Measurements from ENCODE around the gene C17orf50. TPM values are rescaled to one million over a fixed set of nuclear protein-coding genes. Genes with fewer than 3 reads are reported as not detected.

The C17orf50 gene
- total RNA-seq, 4 donors from 2014 or later, result not detected

DNA sequence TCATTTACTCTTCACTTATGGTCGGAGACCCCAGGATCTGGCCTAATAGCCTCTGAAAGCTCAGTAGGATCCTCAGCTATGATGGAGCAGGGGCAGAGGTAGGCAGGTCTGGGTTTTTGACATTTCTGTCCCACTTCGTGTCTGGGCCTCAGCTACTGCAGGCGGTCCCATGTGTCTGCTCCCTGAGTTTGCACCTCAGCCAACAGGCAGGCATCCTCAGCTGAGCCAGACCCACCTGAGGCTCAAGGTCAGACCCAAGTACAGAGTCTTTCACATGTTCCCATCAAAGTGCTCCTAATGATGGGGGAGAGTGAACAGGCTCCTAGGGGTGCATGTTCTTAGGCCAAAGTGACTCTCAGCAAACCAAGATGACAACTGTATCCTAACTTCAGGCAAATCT lies 32.1 kb upstream of the C17orf50 start:
- DNase-seq (ENCODE audit: low spot score) (no peak), ATAC-seq (ENCODE audit: low FRiP score) (no peak)
- TF ChIP-seq CTCF (IDR thresholded peaks at IDR 0.05), result no peak

DNA sequence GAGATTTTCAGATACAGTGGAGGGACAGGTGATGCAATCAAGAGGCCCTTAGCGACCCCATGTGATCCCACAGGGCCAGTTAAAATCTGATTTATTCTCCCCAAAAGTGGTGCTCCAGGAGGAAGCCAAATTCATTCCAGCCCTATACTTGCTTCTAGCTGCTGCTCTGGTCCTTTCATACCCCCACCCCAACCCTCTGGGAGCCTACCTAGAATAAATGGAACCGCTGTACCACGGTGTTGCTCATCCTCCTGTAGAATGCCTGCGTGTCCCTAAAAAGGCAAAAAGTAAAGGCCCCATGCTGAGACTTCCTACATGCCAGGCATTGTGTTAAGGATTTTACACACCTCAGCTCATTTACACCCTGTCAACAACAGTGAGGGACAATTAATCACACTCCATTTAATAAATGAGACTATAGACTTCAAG lies 31.3 kb upstream of the C17orf50 start:
- no peak for DNase-seq (ENCODE audit: low spot score)
- ATAC-seq (ENCODE audit: low FRiP score), result no peak
- no peak for TF ChIP-seq CTCF (IDR thresholded peaks at IDR 0.05)

- TF ChIP-seq CTCF (IDR thresholded peaks at IDR 0.05), result no peak
- no peak for ATAC-seq (ENCODE audit: low FRiP score)
- no peak for DNase-seq (ENCODE audit: low spot score)
Observed at GRCh38 chr17:35730400-35731005, 30.2 kb upstream of the C17orf50 start.

DNA sequence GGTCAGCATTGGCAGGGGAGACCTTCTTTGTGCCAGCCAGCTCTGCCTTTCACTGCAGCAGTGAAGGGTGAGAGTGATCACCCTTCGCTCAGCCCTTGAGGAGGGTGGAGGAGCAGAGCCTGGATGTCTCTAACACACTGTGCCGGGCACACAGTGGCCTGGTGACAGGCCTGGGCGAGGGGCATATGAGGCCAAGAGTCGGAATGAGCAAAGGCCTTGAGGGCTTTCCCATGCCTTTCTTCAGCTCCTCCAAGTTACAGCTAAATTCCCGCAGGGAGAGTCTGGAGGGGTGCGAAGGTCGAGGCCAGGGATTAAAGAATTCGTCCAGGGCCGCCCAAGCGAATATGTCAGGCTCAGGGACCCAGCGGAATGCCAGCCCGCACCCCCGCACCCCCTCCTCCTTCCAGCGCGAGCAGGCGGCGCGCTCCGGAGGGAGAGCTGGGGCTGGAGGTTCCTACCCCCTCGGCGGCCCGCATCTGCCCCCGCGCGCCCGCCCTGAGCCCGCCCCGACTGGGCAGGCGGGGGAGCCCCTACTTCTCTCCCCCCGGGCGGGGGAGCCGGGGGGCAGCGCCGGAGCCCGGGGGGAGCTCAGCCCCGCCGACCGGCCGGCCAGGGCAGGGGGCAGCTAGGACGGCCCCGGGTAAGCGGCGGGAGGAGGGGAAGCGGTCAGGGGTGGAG lies 29.3 kb upstream of the C17orf50 start, which contains the start of gene RASL10B:
Gene RASL10B, plus strand, starts transcription at position 401 of the 678 bp plus-strand sequence. CDS start 3,546 bp downstream, outside the sequence.
- DNase-seq (ENCODE audit: low spot score) (no peak), ATAC-seq (ENCODE audit: low FRiP score) (peak; percentile 50)
- TF ChIP-seq CTCF (IDR thresholded peaks at IDR 0.05), result no peak

GRCh38 chr17:35731917-35732805 lies 28.5 kb upstream of the C17orf50 start:
- ATAC-seq (ENCODE audit: low FRiP score), result peak; percentile 37
- no peak for DNase-seq (ENCODE audit: low spot score)
- no peak for TF ChIP-seq CTCF (IDR thresholded peaks at IDR 0.05)

DNA sequence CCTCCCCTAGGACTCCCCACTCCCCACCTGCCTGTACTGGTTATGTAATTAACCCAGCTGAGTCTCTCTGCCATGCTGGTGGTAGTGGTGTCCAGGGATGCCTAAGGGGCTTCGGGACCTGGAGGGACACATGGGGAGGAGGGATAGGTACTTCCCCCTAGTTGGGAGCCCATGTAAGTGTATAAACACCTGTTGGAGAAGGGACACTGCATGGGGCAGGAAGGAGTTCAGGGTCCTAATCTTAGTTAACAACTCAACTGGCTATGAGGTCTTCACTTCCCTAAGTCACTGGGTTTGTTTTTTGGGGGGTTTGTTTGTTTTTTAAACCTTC lies 27.9 kb upstream of the C17orf50 start:
- no peak for TF ChIP-seq CTCF (IDR thresholded peaks at IDR 0.05)
- DNase-seq (ENCODE audit: low spot score) (no peak), ATAC-seq (ENCODE audit: low FRiP score) (no peak)
